ENCODE data around the gene DIPK1A. TPM values are rescaled to one million over a fixed set of nuclear protein-coding genes. Genes with fewer than 3 reads are reported as not detected.

DIPK1A gene
- 10 to 100 TPM; 10.9 to 32.4 (median 27.0) TPM for polyA plus RNA-seq

GRCh38 chr1:92961131-92961895 is at the start of gene DIPK1A:
TSS of gene DIPK1A (minus strand) at chr1:92961462. CDS start at chr1:92961429, 33 bp downstream.
- Mint-ChIP-seq H3K4me3 (peak within 1 kb of the TSS; percentile 89 to 95 (median 90)), H3K9me3 (no peaks in the 10 kb centered on the region), H3K36me3 (no peaks in the 10 kb centered on the region), H3K27me3 (ENCODE audit: low read depth in 3 of 3) (peaks cover 5 to 30% (median 14%) of the 10 kb centered on the region in 3 donors), H3K4me1 (peaks cover 33 to 35% of the 10 kb centered on the region in 2 donors), H3K27ac (peak within 1 kb of the TSS; percentile 90 to 99 (median 94))
- DNase-seq: peak; percentile 83 to 87 (median 84)

GRCh38 chr1:93007941-93008577 is 46.8 kb upstream of the DIPK1A start:
- Mint-ChIP-seq H3K27me3 (ENCODE audit: low read depth in 3 of 3) (peaks cover 3 to 11% (median 9%) of the 10 kb centered on the region in 3 donors), H3K4me3 (no peak overlapping the region), H3K4me1 (no peaks in the 10 kb centered on the region), H3K27ac (no peak overlapping the region), H3K36me3 (no peaks in the 10 kb centered on the region), H3K9me3 (no peaks in the 10 kb centered on the region)
- no peak for DNase-seq

GRCh38 chr1:93005252-93005598 is 44.0 kb upstream of the DIPK1A start:
- Mint-ChIP-seq H3K27me3 (ENCODE audit: low read depth in 3 of 3) (peaks cover 0 to 9% (median 9%) of the 10 kb centered on the region in 3 donors), H3K27ac (no peak overlapping the region), H3K36me3 (no peaks in the 10 kb centered on the region), H3K9me3 (no peaks in the 10 kb centered on the region), H3K4me3 (no peak overlapping the region), H3K4me1 (no peaks in the 10 kb centered on the region)
- no peak for DNase-seq

GRCh38 chr1:93004566-93005251 is 43.4 kb upstream of the DIPK1A start:
- Mint-ChIP-seq H3K4me3 (no peak overlapping the region), H3K9me3 (no peaks in the 10 kb centered on the region), H3K36me3 (no peaks in the 10 kb centered on the region), H3K27me3 (ENCODE audit: low read depth in 3 of 3) (peaks cover 0 to 9% (median 9%) of the 10 kb centered on the region in 3 donors), H3K27ac (no peak overlapping the region), H3K4me1 (no peaks in the 10 kb centered on the region)
- DNase-seq: no peak

GRCh38 chr1:93003981-93004380 is 42.7 kb upstream of the DIPK1A start:
- Mint-ChIP-seq H3K27me3 (ENCODE audit: low read depth in 3 of 3) (peaks cover 0 to 9% (median 9%) of the 10 kb centered on the region in 3 donors), H3K27ac (no peak overlapping the region), H3K4me1 (no peaks in the 10 kb centered on the region), H3K4me3 (no peak overlapping the region), H3K36me3 (no peaks in the 10 kb centered on the region), H3K9me3 (no peaks in the 10 kb centered on the region)
- no peak for DNase-seq

GRCh38 chr1:93002781-93003180 is 41.5 kb upstream of the DIPK1A start:
- Mint-ChIP-seq H3K9me3 (no peaks in the 10 kb centered on the region), H3K27me3 (ENCODE audit: low read depth in 3 of 3) (peaks cover 0 to 9% (median 5%) of the 10 kb centered on the region in 3 donors), H3K36me3 (no peaks in the 10 kb centered on the region), H3K27ac (no peak overlapping the region), H3K4me3 (no peak overlapping the region), H3K4me1 (no peaks in the 10 kb centered on the region)
- DNase-seq: no peak

- H3K27ac Mint-ChIP-seq: no peak overlapping the region
- H3K36me3 Mint-ChIP-seq: no peaks in the 10 kb centered on the region
- H3K27me3 Mint-ChIP-seq (ENCODE audit: low read depth in 3 of 3): peaks cover 0 to 6% (median 5%) of the 10 kb centered on the region in 3 donors
- no peak for DNase-seq
- H3K4me1 Mint-ChIP-seq: no peaks in the 10 kb centered on the region
- no peaks in the 10 kb centered on the region for H3K9me3 Mint-ChIP-seq
- H3K4me3 Mint-ChIP-seq: no peak overlapping the region
Measured at GRCh38 chr1:93001893-93002292, 40.6 kb upstream of the DIPK1A start.

- no peaks in the 10 kb centered on the region for H3K36me3 Mint-ChIP-seq
- H3K27me3 Mint-ChIP-seq (ENCODE audit: low read depth in 3 of 3): peaks cover 0 to 6% (median 5%) of the 10 kb centered on the region in 3 donors
- H3K9me3 Mint-ChIP-seq: no peaks in the 10 kb centered on the region
- no peak overlapping the region for H3K27ac Mint-ChIP-seq
- DNase-seq: no peak
- H3K4me1 Mint-ChIP-seq: no peaks in the 10 kb centered on the region
- no peak overlapping the region for H3K4me3 Mint-ChIP-seq
Measured at GRCh38 chr1:93000751-93001175, 39.5 kb upstream of the DIPK1A start.

- Mint-ChIP-seq H3K4me3 (no peak overlapping the region), H3K36me3 (no peaks in the 10 kb centered on the region), H3K27me3 (ENCODE audit: low read depth in 3 of 3) (peaks cover 0 to 5% (median 4%) of the 10 kb centered on the region in 3 donors), H3K9me3 (no peaks in the 10 kb centered on the region), H3K27ac (no peak overlapping the region), H3K4me1 (no peaks in the 10 kb centered on the region)
- DNase-seq: no peak
Measured at GRCh38 chr1:93000291-93000690, 39.0 kb upstream of the DIPK1A start.

GRCh38 chr1:92998821-92999220 is 37.6 kb upstream of the DIPK1A start:
- Mint-ChIP-seq H3K9me3 (no peaks in the 10 kb centered on the region), H3K4me3 (no peak overlapping the region), H3K27me3 (ENCODE audit: low read depth in 3 of 3) (peaks cover 0 to 2% (median 2%) of the 10 kb centered on the region in 3 donors), H3K4me1 (no peaks in the 10 kb centered on the region), H3K27ac (no peak overlapping the region), H3K36me3 (no peaks in the 10 kb centered on the region)
- DNase-seq: no peak

GRCh38 chr1:92995441-92996430 is 34.5 kb upstream of the DIPK1A start:
- Mint-ChIP-seq H3K27ac (no peak overlapping the region), H3K36me3 (no peaks in the 10 kb centered on the region), H3K4me3 (no peak overlapping the region), H3K27me3 (ENCODE audit: low read depth in 3 of 3) (peaks cover 0 to 2% (median 0%) of the 10 kb centered on the region in 3 donors), H3K4me1 (peaks cover 7 to 16% of the 10 kb centered on the region in 2 donors), H3K9me3 (no peaks in the 10 kb centered on the region)
- no peak for DNase-seq

- no peaks in the 10 kb centered on the region for H3K36me3 Mint-ChIP-seq
- peak; percentile 71 to 81 (median 78) for DNase-seq
- no peak overlapping the region for H3K4me3 Mint-ChIP-seq
- no peak overlapping the region for H3K27ac Mint-ChIP-seq
- H3K4me1 Mint-ChIP-seq: peaks cover 14 to 29% of the 10 kb centered on the region in 2 donors
- peaks cover 0 to 2% (median 0%) of the 10 kb centered on the region in 3 donors for H3K27me3 Mint-ChIP-seq (ENCODE audit: low read depth in 3 of 3)
- no peaks in the 10 kb centered on the region for H3K9me3 Mint-ChIP-seq
Measured at GRCh38 chr1:92994105-92994712, 32.9 kb upstream of the DIPK1A start.

GRCh38 chr1:92993581-92993980 is 32.3 kb upstream of the DIPK1A start:
- no peak for DNase-seq
- H3K4me1 Mint-ChIP-seq: peaks cover 14 to 29% of the 10 kb centered on the region in 2 donors
- no peak overlapping the region for H3K4me3 Mint-ChIP-seq
- no peaks in the 10 kb centered on the region for H3K36me3 Mint-ChIP-seq
- no peaks in the 10 kb centered on the region for H3K9me3 Mint-ChIP-seq
- no peak overlapping the region for H3K27ac Mint-ChIP-seq
- peaks cover 0 to 2% (median 0%) of the 10 kb centered on the region in 3 donors for H3K27me3 Mint-ChIP-seq (ENCODE audit: low read depth in 3 of 3)

All from immature natural killer cell (primary cell).